ENCODE data around the gene CCDC192.

GRCh38 chr5:127685662-127686061 lies 17.5 kb upstream of the CCDC192 start:
- TF ChIP-seq CTCF (IDR thresholded peaks at IDR 0.05) (no peak), POLR2A (IDR thresholded peaks at IDR 0.05) (no peak), EP300 (IDR thresholded peaks at IDR 0.05) (no peak)

Measured in tibial nerve (tissue), 4 donors.